HepG2 (cell line): ENCODE measurements around the gene PISD. TPM values are rescaled to one million over a fixed set of nuclear protein-coding genes. Genes with fewer than 3 reads are reported as not detected.

Experiments used
- DNMT3B ChIP-seq: conservative IDR thresholded peaks from 2 replicates; pipeline ENCODE4 v1.6.1; 2016; ENCODE audit warnings: missing biosample characterization, control low read depth
- HNF1A ChIP-seq, 2 experiments: sonication (generic) in 1 of 2; formaldehyde crosslinking in 1 of 2; IDR thresholded peaks; 2 replicates each; pipeline versions ENCODE4 v1.4.0 to v1.6.1; 2016 to 2020; ENCODE audit warnings: borderline replicate concordance in 1 of 2, low read depth in 1 of 2, mild to moderate bottlenecking in 1 of 2, missing genetic modification reagents in 1 of 2
- KLF9 ChIP-seq: IDR thresholded peaks from 2 replicates; pipeline ENCODE4 v1.6.1; 2016; ENCODE audit warnings: low read depth
- MTA1 ChIP-seq: sonication (generic); formaldehyde crosslinking; IDR thresholded peaks from 2 replicates; pipeline ENCODE4 v1.4.0; 2020; ENCODE audit warnings: missing genetic modification reagents, mild to moderate bottlenecking, borderline replicate concordance
- NCOA5 ChIP-seq: sonication (generic); formaldehyde crosslinking; IDR thresholded peaks from 2 replicates; pipeline ENCODE4 v1.4.0; 2020; ENCODE audit warnings: missing genetic modification reagents
- NFIC ChIP-seq: IDR thresholded peaks from 2 replicates; pipeline ENCODE4 v1.6.1; 2012; ENCODE audit warnings: mild to moderate bottlenecking, low read length, inconsistent platforms
- NPAS2 ChIP-seq: sonication (generic); formaldehyde crosslinking; IDR thresholded peaks from 2 replicates; pipeline ENCODE4 v1.8.0; 2022; ENCODE audit warnings: mild to moderate bottlenecking, missing genetic modification reagents, borderline replicate concordance
- NR2F6 ChIP-seq, 2 experiments: IDR thresholded peaks; 2 replicates each; pipeline ENCODE4 v1.6.1; 2016; ENCODE audit warnings: antibody characterized with exemption in 1 of 2, mild to moderate bottlenecking in 1 of 2
- POLR2G ChIP-seq: fragments of 200-400 bp; formaldehyde crosslinking; IDR thresholded peaks from 2 replicates; pipeline ENCODE4 v1.6.1; 2018; ENCODE audit warnings: mild to moderate bottlenecking, low read depth, low read length, moderate library complexity
- RBAK ChIP-seq: sonication (generic); formaldehyde crosslinking; IDR thresholded peaks from 2 replicates; pipeline ENCODE4 v1.5.1; 2020; ENCODE audit warnings: mild to moderate bottlenecking, missing genetic modification reagents
- SNRNP70 ChIP-seq: fragments of 200-400 bp; formaldehyde crosslinking; IDR thresholded peaks from 2 replicates; pipeline ENCODE4 v1.6.1; 2017; ENCODE audit warnings: mild to moderate bottlenecking, low read depth, low read length, moderate library complexity
- SRSF4 ChIP-seq: fragments of 200-400 bp; formaldehyde crosslinking; IDR thresholded peaks from one replicate; pipeline ENCODE4 v1.6.1; 2018; ENCODE audit warnings: mild to moderate bottlenecking, low read depth, low read length, moderate library complexity; ENCODE audit not compliant: poor library complexity, severe bottlenecking
- ZFX ChIP-seq: sonication (generic); formaldehyde crosslinking; IDR thresholded peaks from 2 replicates; pipeline ENCODE4 v1.4.0; 2020; ENCODE audit warnings: mild to moderate bottlenecking, low read depth, missing genetic modification reagents, moderate library complexity
- ZFY ChIP-seq: sonication (generic); formaldehyde crosslinking; IDR thresholded peaks from 2 replicates; pipeline ENCODE4 v1.4.0; 2020; ENCODE audit warnings: missing genetic modification reagents
- ZNF12 ChIP-seq: sonication (generic); formaldehyde crosslinking; IDR thresholded peaks from 2 replicates; pipeline ENCODE4 v1.5.0; 2020; ENCODE audit warnings: missing genetic modification reagents
- ZNF256 ChIP-seq: sonication (generic); formaldehyde crosslinking; conservative IDR thresholded peaks from 2 replicates; pipeline ENCODE4 v1.4.0; 2020; ENCODE audit warnings: missing genetic modification reagents
- ZNF337 ChIP-seq: sonication (generic); formaldehyde crosslinking; IDR thresholded peaks from 2 replicates; pipeline ENCODE4 v1.5.1; 2020; ENCODE audit warnings: missing genetic modification reagents, low read depth, mild to moderate bottlenecking, borderline replicate concordance
- ZNF446 ChIP-seq: sonication (generic); formaldehyde crosslinking; IDR thresholded peaks from 2 replicates; pipeline ENCODE4 v1.5.0; 2020; ENCODE audit warnings: mild to moderate bottlenecking, missing genetic modification reagents
- ZNF563 ChIP-seq: sonication (generic); formaldehyde crosslinking; IDR thresholded peaks from 2 replicates; pipeline ENCODE4 v1.8.0; 2022; ENCODE audit warnings: mild to moderate bottlenecking, moderate library complexity, missing genetic modification reagents
- ZNF766 ChIP-seq: sonication (generic); formaldehyde crosslinking; IDR thresholded peaks from 2 replicates; pipeline ENCODE4 v1.5.0; 2020; ENCODE audit warnings: missing genetic modification reagents, borderline replicate concordance
- polyA plus RNA-seq, 8 experiments: library from polyadenylated mRNA; depleted of rRNA in 3 of 8; stranded (reverse) in 7 of 8; unstranded in 1 of 8; fragments of >200 nt; fragmentation: Illumina TruSeq in 4 of 8; extraction: Trizol in 4 of 8; gene quantifications; 2 replicates each; pipeline versions ENCODE4 v1.2.1 to v1.2.3, GENCODE V29; 2011 to 2016; ENCODE audit warnings: low read depth in 4 of 8, missing spikeins in 1 of 8, mixed read lengths in 1 of 8; ENCODE audit not compliant: insufficient read depth in 1 of 8
- total RNA-seq, 5 experiments: library from RNA; depleted of rRNA; stranded (reverse); fragments of >200 nt; fragmentation: Illumina TruSeq; extraction: Trizol; gene quantifications; 2 replicates each; pipeline ENCODE4 v1.2.3, GENCODE V29; 2016; ENCODE audit warnings: low read depth in 1 of 5
- TF ChIP-seq, protein P1 (sequence below): sonication (generic); formaldehyde crosslinking; IDR thresholded peaks from 2 replicates; pipeline ENCODE4 v1.4.0; 2020; ENCODE audit warnings: missing genetic modification reagents
- TF ChIP-seq, protein P2 (sequence below): sonication (generic); formaldehyde crosslinking; IDR thresholded peaks from 2 replicates; pipeline ENCODE4 v1.5.1; 2020; ENCODE audit warnings: missing genetic modification reagents, mild to moderate bottlenecking, borderline replicate concordance

PISD gene
- total and polyA plus RNA-seq, 2 of the 13 experiments (the other 11 are each of a cell fraction or from before 2014, with no cell fraction given): 30.1 to 47.7 TPM

- TF ChIP-seq, protein P1, sequence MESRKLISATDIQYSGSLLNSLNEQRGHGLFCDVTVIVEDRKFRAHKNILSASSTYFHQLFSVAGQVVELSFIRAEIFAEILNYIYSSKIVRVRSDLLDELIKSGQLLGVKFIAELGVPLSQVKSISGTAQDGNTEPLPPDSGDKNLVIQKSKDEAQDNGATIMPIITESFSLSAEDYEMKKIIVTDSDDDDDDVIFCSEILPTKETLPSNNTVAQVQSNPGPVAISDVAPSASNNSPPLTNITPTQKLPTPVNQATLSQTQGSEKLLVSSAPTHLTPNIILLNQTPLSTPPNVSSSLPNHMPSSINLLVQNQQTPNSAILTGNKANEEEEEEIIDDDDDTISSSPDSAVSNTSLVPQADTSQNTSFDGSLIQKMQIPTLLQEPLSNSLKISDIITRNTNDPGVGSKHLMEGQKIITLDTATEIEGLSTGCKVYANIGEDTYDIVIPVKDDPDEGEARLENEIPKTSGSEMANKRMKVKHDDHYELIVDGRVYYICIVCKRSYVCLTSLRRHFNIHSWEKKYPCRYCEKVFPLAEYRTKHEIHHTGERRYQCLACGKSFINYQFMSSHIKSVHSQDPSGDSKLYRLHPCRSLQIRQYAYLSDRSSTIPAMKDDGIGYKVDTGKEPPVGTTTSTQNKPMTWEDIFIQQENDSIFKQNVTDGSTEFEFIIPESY (CRISPR knock-in tag): peak; percentile 92
- no peak for TF ChIP-seq ZNF12
- TF ChIP-seq ZFX: peak; percentile 52; the same call in 1 of the 2 replicates
- TF ChIP-seq NPAS2 (CRISPR knock-in tag): no peak
- TF ChIP-seq ZNF256 (CRISPR knock-in tag): no peak
- 0 out of 2 replicates have a peak, but pooled peaks have one; percentile 24 for TF ChIP-seq MTA1 (CRISPR knock-in tag)
- TF ChIP-seq ZNF337 (CRISPR knock-in tag): no peak
- TF ChIP-seq SNRNP70: no peak
- no peak for TF ChIP-seq SRSF4
- no peak for TF ChIP-seq DNMT3B (CRISPR knock-in tag)
- TF ChIP-seq RBAK (CRISPR knock-in tag): no peak
- peak; percentile 26; the same call in 1 of the 2 replicates for TF ChIP-seq ZFY (CRISPR knock-in tag)
- no peak for TF ChIP-seq NR2F6 (IDR thresholded peaks at IDR 0.05)
- no peak for TF ChIP-seq NR2F6 (CRISPR knock-in tag; IDR thresholded peaks at IDR 0.05)
- TF ChIP-seq KLF9 (CRISPR knock-in tag): no peak
- TF ChIP-seq ZNF563: no peak
- TF ChIP-seq, protein P2, sequence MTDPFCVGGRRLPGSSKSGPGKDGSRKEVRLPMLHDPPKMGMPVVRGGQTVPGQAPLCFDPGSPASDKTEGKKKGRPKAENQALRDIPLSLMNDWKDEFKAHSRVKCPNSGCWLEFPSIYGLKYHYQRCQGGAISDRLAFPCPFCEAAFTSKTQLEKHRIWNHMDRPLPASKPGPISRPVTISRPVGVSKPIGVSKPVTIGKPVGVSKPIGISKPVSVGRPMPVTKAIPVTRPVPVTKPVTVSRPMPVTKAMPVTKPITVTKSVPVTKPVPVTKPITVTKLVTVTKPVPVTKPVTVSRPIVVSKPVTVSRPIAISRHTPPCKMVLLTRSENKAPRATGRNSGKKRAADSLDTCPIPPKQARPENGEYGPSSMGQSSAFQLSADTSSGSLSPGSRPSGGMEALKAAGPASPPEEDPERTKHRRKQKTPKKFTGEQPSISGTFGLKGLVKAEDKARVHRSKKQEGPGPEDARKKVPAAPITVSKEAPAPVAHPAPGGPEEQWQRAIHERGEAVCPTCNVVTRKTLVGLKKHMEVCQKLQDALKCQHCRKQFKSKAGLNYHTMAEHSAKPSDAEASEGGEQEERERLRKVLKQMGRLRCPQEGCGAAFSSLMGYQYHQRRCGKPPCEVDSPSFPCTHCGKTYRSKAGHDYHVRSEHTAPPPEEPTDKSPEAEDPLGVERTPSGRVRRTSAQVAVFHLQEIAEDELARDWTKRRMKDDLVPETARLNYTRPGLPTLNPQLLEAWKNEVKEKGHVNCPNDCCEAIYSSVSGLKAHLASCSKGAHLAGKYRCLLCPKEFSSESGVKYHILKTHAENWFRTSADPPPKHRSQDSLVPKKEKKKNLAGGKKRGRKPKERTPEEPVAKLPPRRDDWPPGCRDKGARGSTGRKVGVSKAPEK (CRISPR knock-in tag): no peak
- no peak for TF ChIP-seq POLR2G
- TF ChIP-seq NCOA5 (CRISPR knock-in tag): no peak
- no peak for TF ChIP-seq HNF1A (IDR thresholded peaks at IDR 0.05; ENCODE audit: low read depth)
- TF ChIP-seq HNF1A (CRISPR knock-in tag; IDR thresholded peaks at IDR 0.05; ENCODE audit: borderline replicate concordance): peak; percentile 25; the same call in 1 of the 2 replicates
- no peak for TF ChIP-seq NFIC
- no peak for TF ChIP-seq ZNF766 (CRISPR knock-in tag)
- no peak for TF ChIP-seq ZNF446 (CRISPR knock-in tag)
These were observed 34.7 kb downstream of the PISD start (continued) for GRCh38 chr22:31627223-31627731.
